ENCODE measurements around the gene FRMD4A.

- TF ChIP-seq CTCF (conservative IDR thresholded peaks at IDR 0.05; ENCODE audit: low read length) (no peak), EZH2phosphoT487 (IDR thresholded peaks at IDR 0.05; ENCODE audit: borderline replicate concordance, low read depth, low read length) (no peak)
Observed at GRCh38 chr10:13787015-13787421, 543.7 kb downstream of the FRMD4A start.
